ENCODE data around the gene ATP5F1B.

- TF ChIP-seq SUZ12 (IDR thresholded peaks at IDR 0.05; ENCODE audit: extremely low read depth, insufficient read depth, insufficient read length): no peak
- TF ChIP-seq YY1 (IDR thresholded peaks at IDR 0.05; ENCODE audit: insufficient read depth, insufficient read length): no peak
Observed at GRCh38 chr12:56614627-56615026, 31.2 kb downstream of the ATP5F1B start.

Measured in NT2/D1 (cell line).